HG03521 (cell line): Measurements from ENCODE around the gene AUTS2.

Experiments
- ATAC-seq: cut with Tn5 transposase; IDR thresholded peaks from one replicate; pipeline ENCODE4 v1.9.1; 2021; ENCODE audit warnings: mild to moderate bottlenecking, moderate library complexity; ENCODE audit not compliant: unreplicated experiment

Gene AUTS2

DNA sequence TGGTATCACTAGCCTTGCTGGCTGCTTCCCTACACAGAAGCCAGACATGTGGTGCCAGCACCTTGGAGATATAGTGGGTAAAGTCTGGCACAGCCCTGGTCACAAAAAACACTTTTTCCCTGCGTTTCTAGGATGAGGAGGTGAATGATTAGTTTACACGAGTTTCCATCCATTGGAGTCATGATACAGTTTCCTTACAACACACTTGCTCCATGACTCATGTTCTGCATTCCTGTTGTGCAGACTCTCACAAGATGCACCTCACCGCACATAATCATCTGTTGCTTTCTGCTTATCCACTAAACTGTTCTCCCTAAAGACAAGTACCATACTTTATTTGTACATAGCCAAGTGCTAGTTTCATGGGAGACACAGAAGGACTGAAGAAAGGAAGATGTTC, 786.6 kb downstream of the AUTS2 start:
- ATAC-seq: no peak

DNA sequence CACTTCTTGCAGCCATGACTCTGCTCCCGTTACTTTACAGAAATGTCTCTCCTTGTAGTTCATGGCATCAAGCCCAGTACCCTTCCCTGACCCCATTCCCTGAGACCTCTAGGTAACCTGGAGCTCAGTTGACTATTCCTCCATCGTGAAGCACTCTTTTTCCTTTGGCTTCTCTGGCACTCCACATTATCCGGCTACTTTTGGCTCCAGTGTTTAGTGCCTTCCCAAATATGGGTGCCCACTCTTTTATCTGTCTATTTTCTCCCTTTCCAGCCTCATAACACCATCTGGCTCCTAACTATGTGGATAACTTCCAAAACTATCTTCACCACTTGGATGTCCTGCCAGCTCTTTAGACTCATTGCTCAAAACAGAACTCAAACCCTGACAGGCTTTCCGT, 788.9 kb downstream of the AUTS2 start:
- no peak for ATAC-seq

DNA sequence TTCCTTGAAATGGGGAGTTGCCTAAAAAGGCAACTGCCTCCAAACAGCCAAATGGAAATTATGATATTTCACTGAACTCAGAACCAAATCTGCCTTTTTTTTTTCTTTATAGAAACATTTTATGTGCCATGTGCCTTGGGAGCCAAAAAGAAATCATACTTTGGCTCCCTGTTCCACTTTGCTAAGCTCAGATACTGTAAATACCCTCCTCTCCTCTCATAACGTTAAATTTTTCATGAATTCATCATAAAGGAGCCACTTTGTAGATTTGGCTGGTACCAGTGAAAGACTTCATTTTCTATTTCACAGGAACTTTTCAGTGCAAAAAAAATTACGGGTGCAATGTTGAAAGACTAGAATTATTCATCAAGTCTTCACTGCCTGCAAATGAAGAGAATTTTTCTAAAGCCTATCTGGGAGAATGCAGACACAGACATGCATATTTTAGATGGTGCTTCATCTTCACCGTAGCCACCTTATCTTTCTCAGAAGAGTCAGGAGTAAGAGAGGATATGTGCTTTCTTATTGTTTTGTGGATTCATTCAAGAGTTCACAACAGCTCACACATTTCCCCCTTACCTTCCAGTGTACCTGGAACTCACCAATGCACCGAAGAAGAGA, 791.4 kb downstream of the AUTS2 start:
- no peak for ATAC-seq

DNA sequence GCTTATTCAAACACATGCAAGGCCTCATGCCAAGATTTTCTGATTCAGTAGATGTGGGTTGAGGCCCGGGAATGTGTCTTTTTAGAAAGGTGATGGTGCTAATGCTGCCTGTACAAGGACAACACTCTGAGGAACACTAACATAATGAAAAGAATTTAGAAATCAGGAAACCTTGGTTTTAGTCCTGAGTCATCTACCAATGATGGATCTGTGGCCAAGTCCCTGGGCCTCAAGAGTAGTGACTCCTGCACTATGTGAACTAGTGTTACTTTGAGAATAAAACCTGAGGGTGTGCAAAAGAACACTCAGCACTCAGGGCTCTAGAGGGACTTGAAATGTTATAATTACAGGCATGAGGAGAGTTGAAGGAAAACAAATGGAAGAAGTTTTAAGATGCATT, 792.0 kb downstream of the AUTS2 start:
- no peak for ATAC-seq

DNA sequence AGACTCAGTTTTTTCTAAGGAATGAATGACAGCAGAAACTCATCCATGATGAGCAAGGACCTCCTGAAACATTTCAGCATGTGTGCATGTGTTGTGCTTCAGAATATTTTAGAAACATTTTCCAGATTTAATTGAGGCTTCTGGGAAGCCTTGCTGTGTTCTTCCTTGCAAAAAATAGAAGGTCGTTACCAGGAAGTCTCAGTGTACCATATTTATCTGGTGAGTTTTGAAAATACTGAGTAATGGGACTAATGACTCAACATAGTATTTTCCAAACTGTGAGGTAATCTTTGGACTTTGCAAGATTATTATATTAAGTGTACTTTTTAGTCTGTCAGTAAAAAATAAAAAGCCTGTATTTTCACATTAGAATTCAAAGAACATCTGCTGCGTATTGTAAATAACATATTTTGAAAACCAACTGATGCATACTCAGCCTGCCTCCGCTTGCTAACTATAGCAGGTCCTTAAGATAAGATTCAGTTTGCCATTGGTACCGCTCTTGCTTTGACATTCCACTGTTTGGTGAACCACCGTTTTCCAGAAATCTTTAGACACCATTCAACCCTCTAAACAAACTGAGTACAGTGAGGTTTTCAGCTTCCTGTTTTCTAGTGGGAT, 794.1 kb downstream of the AUTS2 start:
- ATAC-seq: no peak

DNA sequence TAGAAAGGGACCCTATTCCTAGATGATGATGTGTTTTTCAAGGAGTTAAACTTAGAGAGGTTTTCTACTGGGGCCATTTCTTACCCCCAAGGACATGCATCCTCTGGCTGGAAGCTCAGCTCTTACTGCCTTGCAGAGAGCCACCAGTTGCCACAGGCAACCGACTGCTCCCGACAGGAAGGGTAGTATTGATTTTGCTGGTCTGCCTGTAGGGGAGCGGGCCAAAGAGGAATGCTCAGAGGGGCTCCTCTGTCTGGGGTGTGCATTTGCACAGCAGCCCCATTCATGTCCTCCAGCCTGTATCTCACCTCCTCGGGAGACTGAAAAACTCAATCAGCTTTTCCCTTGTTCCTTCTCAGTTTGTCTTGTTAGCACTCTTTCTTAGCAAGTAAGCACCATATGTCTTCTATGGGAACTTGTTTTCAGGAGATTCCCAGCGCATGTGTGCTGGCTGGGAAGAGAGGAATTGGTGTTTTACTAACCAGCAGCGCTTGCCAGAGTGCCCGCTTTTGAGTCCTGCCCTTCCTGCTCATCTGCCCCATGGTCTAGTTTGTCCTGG, 794.7 kb downstream of the AUTS2 start:
- no peak for ATAC-seq

DNA sequence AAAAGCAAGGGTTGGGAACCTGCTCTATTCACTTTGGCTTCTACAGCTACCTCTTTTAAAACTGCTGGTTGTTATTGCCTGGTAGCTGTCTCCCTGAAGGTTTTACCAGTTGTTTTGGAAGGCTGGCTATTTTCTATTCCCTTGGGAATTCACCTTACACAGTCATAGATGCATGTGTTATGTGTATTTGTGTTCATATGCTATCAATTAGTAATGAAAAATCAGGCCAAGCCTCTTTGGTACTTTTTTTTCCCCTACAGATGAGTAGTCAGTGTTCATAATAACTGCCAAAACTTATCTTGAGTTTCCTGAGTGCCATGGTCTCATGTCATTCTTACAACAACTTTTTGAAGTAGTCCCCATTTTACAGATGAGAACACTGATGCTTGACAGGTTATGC, 795.7 kb downstream of the AUTS2 start:
- ATAC-seq: no peak

DNA sequence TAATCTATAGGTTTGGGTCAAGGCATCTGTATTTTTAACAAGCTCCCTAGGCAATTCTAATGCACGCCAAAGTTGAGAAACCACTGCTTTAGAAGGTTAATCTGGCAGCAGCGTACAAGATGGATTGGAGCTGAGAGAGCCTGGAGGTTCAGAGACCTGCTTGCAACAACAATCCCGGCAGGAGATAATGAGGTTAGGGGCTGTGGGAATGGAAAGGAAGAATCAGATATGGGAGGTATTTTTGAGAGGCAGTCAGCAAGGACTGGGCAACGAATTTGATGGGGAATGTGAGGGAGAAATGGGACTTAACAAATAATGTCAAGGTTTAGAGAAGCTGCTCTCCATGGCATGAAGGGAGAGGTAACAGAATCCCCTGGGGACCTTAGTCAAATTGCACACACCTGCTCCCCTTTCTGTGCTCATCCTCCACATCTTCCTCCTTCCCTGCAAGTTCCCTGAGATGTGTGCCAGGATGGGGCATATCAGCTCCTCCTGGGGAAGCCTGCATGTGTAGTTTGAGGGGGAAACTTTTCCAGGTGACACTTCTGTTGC, 802.6 kb downstream of the AUTS2 start:
- ATAC-seq: no peak

DNA sequence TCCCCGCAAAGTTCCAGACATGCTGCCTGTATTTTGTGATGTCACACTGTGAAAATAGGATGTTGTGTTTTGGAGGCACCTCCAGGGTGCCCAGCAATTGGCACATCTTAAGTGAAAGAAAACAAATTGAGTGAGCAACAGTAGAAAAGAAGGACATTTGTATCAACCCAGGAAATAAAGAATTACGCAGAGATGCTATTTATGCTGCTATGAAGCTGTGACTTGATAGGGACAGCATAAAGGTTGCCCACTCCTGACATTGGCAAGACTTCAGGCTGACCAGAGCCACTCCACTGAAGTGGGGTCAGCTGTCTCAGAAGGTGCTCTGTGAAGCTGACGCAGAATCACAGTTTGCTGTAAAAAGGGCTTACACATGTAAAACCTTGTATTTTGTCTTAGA, 803.8 kb downstream of the AUTS2 start:
- no peak for ATAC-seq

DNA sequence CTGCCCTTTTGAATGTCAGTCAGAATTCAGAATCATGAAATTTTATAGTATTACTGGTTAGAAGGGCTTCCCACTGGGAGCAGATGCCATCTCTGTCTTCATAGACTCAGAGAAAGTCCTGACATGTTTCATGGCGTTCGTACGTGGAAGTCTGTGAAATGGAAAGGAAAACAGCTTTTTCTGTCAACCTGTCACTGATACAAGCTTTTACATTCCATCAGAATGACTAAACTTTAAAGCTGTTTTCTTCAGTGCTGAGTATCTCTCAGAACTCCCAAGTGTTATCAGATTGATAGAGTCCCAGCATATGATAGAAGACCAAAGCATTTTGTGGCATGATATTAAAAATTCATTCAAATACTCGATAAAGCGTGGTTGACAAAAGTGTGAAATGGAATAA, 807.0 kb downstream of the AUTS2 start:
- no peak for ATAC-seq

DNA sequence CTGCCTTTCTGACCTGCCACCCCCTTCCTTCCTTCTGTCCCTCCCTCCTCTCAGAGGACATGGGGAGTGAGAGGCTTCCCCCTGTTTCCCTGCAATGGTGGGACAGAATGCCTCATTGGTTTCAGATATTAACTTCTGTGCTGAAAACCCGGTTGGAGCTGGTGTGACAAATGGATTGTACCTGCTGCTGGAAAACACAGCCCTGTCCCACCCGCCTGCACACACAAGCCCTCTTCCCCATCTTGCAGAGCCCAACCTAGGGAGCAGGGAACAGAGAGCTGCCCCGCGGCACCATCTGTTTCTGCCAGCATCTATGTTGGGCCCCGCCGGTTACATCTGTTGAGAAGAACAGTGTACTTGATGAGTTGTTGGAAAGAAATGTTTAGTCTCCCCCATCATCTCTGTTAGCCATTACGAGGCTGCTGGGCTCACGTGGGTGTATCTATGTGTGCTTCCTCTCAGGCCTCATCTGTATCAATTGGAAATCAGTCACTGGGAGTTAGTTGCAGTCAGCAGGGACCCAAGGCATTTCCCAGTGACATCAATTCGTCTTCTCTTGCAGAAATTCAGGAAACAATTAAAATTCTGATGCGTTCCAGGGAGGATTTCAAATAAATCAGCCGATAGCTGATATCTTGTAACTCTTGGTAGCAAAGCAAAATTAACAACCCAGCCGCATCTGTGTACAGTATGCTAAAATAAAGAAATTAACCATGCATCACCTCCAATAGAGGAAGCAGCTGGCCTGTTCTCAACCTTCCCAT, 808.1 kb downstream of the AUTS2 start:
- ATAC-seq: no peak

DNA sequence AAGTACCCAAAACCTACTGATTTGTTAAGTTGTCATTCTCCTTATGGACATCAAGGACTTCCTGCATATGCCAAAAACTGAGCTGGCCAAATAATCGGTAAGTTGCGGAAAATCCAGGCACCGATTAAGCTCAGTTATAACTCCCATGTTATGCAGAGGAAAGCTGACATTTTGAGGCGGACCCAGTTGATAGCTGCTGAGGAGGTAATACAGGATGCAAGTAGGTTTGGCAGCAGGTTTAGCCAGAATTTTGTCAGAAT, 808.6 kb downstream of the AUTS2 start:
- ATAC-seq: no peak

DNA sequence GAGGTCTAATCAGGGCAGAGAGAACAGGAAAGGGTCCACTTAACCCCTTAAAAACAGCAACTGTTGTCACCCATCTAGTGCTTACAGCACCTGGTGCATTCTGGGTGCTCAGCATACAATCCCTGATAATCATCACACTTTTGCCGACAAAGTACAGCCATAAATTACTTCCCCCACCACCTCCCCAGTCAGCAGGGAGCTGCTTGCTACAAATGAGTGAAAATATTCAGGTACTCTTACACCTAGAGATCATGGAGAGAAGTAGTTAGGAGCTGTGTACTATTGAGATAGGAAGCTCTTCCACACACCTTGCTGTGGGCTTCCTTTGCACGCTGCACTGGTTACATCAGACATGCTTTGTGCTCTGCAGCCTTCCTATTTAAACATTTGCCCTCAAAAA, 810.2 kb downstream of the AUTS2 start:
- ATAC-seq: no peak

DNA sequence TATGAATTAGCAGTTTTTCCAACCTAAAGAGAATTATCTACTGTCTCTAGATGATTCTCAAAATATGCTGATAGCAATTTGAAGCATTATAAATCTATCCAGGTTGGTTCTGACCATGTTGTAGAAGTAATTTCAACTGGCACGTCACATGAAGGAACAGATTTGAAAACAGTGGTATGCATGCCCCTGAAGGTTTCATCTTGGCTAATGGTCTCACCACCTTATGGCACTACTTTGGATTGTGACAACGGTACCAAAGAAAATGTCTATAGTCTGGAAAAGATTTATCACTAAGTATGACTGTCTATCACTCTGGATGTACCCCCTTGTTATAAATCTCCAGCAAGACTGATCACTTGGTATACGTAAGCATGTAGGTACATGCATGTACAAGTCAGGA, 810.6 kb downstream of the AUTS2 start:
- ATAC-seq: no peak

DNA sequence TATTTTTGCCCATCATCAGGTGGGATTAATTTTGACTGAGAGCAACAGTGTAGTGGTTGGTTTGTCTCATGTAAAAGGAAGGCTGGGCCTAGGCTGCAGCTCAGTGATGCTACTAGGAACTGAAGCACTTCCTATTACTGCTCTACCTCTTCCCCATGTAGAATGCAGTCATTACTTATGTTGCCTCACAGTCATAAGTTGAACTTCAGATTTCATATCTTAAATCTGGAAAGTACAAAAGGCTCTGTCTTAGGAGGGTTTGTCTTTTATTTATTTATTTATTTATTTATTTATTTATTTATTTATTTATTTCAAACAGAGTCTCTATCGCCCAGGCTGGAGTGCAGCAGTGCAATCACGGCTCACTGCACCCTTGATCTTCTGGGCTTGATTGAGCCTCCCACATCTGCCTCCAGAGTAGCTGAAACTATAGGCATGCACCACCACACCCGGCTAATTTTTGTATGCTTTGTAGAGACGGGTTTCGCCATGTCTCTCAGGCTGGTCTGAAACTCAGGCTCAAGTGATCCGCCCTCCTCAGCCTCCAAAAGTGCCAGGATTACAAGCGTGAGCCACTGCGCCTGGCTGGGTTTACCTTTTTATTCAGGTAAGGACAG, 812.0 kb downstream of the AUTS2 start:
- ATAC-seq: no peak

DNA sequence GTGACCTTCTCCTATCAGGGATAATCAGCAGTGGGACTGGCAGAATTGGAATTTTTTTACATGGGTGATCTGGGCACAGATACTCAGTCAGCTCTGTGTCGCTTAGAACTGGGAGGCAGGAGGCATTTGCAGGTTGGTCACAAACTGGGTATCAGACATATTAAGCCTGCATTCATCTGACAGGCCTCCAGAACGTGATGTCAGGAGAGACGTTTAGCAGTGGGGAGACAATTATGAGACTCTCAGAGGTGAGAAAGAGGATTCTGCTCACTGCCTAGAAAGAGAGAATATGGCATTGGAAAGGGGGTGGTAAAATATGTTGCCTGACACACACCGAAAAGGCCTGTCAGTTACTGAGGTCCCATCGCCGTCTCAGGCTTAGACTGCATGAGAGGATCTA, 816.1 kb downstream of the AUTS2 start:
- no peak for ATAC-seq

DNA sequence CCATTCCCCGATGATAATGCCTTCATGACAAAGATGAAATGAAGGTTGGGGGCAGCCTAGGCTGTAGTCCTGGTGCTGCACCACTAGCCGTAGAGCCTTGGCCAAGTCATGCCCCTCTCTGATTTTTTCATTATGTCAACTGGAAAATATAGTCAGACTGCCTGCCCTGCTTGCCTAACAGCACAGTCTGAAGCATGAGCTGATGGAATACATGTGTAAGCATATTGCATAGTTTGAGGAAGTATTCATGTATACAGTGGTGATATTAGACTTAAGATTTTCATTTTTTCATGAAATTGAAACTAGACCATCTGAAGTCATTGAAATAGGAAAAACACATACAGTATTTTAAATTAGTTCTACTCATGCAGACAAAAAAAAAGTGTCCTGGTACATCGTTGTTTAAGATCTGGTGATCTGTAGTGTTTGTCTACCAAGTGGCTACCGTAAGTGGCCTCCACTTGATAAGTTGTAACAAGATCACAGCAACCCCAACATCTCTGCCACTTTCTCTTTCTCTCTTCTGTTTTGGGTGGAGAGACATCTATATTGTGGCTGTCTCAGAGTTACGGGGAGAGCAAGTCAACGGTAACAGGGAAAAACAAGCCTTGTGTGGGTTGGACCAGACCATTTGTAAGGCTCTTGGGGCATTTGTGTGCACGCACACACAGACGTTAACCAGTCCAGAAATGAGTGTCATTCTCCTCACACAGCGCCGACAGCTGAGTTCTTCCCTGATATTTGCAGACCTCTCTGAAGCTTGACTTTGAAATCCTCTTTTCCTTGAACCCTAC, 817.1 kb downstream of the AUTS2 start:
- peak; percentile 61 for ATAC-seq

DNA sequence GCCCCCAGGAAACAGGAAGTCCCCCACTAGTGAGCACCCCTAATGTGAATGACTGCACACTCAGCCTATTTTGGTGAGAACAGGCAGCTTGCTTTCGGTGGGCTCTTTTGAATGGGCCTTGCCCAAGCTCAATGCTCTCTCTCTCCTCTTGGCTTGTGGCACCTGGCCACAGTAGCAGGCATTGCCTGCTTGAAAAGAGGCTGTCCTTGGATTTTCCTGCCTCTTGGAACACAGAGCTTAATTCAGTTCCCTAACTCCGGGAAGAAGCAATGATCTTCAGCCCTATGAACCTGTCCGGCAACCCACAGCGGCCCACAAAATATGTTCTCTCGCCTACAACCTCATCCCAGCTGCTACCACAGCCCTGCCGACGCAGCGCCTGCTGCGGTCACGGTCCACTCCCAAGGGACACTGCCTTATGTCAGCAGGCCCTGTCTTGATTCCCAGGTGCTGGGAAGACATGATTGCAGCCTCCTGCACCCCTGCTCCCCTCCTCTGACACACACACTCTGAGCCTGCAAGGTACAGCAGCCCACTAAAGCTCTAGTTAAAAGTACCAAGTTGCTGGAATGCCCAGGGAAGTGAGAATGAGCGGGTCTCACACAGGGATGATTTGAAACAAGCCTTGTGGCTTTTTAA, 818.2 kb downstream of the AUTS2 start:
- ATAC-seq: no peak

DNA sequence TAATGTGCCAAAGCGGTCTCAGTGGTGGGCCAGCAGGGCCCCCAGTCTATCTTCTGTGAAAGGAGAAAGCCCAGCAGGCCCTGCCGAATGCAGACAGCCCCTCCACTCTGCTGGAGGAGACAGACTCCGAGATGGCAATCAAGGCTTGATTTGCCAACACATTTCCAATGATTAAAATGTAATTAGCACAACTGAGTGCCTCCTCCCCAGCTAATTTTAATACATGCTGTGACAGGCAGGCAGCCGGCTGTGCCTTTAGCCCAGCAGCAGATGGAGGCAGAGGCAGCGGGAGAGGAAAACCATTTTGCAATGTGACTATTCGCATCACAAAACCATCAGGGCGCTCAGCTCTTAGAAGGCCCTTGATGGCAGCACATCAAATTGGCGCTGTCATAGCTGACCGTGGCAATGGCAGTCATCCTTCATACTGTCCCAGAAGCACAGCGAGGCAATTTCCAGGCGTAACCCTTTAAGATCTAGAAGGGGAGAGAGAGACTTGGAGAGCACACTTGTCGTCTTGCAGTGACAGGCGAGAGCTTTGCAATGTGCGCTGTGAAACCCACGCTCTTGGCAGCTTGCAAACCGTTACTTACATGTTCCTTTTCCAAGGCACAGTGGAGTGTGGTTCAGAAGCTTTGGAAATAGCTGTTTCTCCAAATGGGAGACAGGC, 818.8 kb downstream of the AUTS2 start:
- no peak for ATAC-seq
